Measurements from ENCODE around the gene PLXNA2.

Gene PLXNA2

DNA sequence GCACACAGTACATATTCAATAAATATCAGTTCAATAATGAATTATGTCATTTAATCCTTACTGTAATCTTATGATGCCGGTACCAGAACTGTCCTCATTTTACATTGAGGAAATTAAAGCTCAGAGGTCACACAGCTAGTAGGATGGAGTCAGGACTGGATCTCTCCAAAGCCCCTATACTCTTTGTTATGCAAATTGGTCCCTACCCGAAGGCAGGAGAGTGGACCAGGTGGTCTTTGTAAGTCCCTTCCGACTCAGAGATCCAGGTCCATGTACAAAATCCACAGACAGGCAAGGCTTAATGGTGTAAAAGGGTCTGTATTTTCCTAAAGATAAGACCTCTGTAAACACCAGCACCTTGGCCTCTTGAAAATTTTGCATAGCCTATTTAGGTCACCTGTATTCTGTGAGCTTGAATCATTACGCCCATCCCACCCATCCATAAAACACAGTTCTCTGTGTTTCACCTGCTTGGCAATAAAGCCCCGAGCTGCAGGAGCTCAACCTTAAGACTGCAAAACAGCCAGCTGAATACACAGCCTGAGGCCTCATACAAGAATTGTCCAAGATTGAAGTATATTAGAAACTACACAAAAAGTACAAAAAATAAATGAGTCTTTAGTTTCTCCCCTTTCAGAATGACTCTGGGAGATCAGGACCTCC, 41.7 kb downstream of the PLXNA2 start:
- no peaks in the 10 kb centered on the region for H3K27me3 Mint-ChIP-seq
- no peak overlapping the region for H3K27ac Mint-ChIP-seq
- H3K9me3 Mint-ChIP-seq = no peaks in the 10 kb centered on the region
- no peaks in the 10 kb centered on the region for H3K36me3 Mint-ChIP-seq (ENCODE audit: low read depth)
- no peak for DNase-seq
- H3K4me3 Mint-ChIP-seq = no peak overlapping the region
- H3K4me1 Mint-ChIP-seq (ENCODE audit: low read depth) = no peaks in the 10 kb centered on the region

DNA sequence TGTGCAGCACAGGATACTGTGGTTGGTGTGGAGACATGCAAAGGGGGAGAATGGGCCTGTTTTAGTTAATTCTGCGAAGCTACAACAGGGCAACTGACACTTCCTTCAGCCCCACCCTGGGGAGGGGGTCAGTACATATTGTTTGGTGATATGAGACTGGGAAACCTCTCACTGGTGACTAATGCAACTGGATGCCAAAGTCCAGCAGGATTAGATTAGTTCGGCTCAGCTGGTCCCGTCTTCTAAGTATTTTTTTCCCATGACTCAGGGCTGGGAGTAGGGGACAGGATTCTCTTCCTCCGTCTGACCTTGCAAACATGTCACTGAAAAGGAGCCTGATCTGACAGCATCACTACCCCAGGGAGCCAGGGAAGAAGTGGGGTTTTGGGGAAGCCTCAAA, 43.0 kb downstream of the PLXNA2 start:
- DNase-seq = no peak
- Mint-ChIP-seq H3K27ac (no peak overlapping the region), H3K4me1 (ENCODE audit: low read depth) (no peaks in the 10 kb centered on the region)

DNA sequence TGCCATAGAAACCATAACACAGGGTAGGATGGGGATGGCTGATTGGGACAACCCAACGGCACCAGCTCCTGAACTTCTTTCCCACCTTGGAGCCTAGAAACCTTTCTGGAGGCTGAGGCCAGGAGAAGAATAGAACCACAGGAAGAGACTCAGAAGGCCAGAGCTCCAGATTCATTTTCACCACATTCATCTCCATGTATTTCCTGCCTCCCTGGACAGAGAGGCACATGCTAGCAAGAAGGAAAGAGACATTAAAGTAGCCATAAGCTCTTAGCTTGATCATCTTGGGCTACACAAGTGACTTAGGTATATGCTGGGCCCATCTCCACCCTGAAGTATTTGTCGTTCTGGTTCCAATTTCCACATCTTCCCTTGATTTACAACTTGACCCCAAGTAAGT, 44.1 kb downstream of the PLXNA2 start:
- H3K9me3 Mint-ChIP-seq = no peaks in the 10 kb centered on the region
- no peak for DNase-seq
- H3K27me3 Mint-ChIP-seq = no peaks in the 10 kb centered on the region
- no peak overlapping the region for H3K27ac Mint-ChIP-seq
- no peaks in the 10 kb centered on the region for H3K36me3 Mint-ChIP-seq (ENCODE audit: low read depth)
- no peak overlapping the region for H3K4me3 Mint-ChIP-seq
- H3K4me1 Mint-ChIP-seq (ENCODE audit: low read depth) = no peaks in the 10 kb centered on the region

More for the DNA sequence above, 43.0 kb downstream of the PLXNA2 start:
- Mint-ChIP-seq H3K4me3 (no peak overlapping the region), H3K9me3 (no peaks in the 10 kb centered on the region), H3K27me3 (no peaks in the 10 kb centered on the region), H3K36me3 (ENCODE audit: low read depth) (no peaks in the 10 kb centered on the region)

DNA sequence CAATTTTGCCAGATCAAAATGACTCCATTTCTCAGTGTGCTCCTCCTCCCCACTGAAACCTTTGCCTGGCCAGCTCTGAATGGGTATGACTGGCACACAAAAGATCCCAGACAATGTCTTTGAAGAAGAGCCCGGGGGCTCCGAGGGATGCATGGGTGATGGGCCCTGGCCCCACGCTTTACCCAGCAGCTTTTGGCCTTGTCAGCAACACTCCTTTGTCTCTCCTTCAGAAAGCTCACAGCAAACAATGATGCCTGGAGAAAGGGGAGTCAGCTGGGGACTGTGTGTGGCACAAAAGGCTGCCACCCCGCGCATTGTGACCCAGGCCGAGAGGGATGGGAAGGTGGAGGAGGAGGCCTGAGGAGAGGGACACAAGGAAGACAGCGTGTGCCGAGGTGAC, 45.9 kb downstream of the PLXNA2 start:
- no peaks in the 10 kb centered on the region for H3K9me3 Mint-ChIP-seq
- no peak for DNase-seq
- H3K4me3 Mint-ChIP-seq = no peak overlapping the region
- no peaks in the 10 kb centered on the region for H3K36me3 Mint-ChIP-seq (ENCODE audit: low read depth)
- H3K4me1 Mint-ChIP-seq (ENCODE audit: low read depth) = no peaks in the 10 kb centered on the region
- no peak overlapping the region for H3K27ac Mint-ChIP-seq
- H3K27me3 Mint-ChIP-seq = no peaks in the 10 kb centered on the region

DNA sequence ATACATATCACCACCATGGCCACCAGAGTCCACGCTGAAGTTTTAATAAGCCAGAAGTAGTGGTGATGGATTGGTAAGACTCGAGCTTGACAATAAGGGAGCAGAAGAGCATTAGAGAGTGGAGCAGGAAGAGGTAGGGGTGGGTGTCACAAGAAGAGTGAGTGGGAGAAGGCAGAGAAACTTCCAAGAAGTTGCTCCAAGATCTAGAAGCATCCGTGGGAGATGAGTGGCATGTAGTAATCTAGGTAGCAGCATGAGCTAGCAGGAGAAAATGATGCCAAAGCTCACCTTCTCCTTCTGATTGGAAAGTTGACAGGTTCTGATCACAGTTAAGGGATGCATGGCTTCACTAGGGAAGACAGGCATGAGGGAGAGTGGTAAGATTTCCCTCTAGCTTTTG, 49.2 kb downstream of the PLXNA2 start:
- Mint-ChIP-seq H3K27me3 (no peaks in the 10 kb centered on the region), H3K4me3 (no peak overlapping the region), H3K9me3 (no peaks in the 10 kb centered on the region), H3K27ac (no peak overlapping the region), H3K4me1 (ENCODE audit: low read depth) (no peaks in the 10 kb centered on the region), H3K36me3 (ENCODE audit: low read depth) (no peaks in the 10 kb centered on the region)
- DNase-seq = no peak

DNA sequence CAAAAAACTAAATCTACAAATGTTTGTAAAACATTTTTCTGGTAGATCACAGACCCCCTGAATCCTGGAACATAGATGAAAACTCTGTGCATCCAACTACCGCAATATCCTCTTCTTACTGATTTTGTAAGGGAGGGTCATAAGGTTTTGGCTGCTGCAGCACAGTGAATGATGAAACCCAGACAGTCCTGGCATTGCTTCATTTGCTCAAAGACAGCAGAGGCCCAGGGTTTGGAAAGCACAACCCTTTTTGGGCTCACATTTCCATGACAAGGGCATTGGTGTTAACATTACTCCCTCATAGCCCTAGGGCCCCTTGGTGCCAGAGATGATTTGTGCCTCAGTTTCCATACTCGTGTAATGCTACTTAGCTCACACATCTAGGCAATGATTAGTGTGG, 51.2 kb downstream of the PLXNA2 start:
- DNase-seq = no peak
- Mint-ChIP-seq H3K9me3 (no peaks in the 10 kb centered on the region), H3K4me3 (no peak overlapping the region)

DNA sequence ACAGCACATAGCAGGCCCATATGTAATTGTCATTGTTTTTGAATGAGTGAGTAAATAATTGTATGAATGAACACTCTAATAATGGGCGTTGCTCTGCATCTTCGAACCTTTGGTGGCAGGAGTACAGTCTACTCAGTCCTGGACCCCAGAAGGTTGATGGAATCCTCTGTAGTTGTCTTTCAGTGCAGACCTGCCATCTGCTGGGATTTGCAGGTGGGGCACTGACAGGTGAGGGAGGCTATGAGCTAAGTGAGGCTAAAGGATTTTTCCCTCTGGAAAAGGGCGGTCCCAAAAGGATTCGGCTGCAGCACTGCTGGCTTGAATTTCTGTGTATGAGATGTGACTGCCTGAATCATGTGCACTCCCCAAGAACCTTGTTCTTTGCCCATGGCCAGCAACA, 53.4 kb downstream of the PLXNA2 start:
- Mint-ChIP-seq H3K36me3 (ENCODE audit: low read depth) (no peaks in the 10 kb centered on the region), H3K9me3 (no peaks in the 10 kb centered on the region), H3K27ac (no peak overlapping the region), H3K4me3 (no peak overlapping the region), H3K27me3 (peaks cover 7% of the 10 kb centered on the region), H3K4me1 (ENCODE audit: low read depth) (peaks cover 11% of the 10 kb centered on the region)
- DNase-seq = no peak

More for the DNA sequence above, 51.2 kb downstream of the PLXNA2 start:
- Mint-ChIP-seq H3K27ac (no peak overlapping the region), H3K4me1 (ENCODE audit: low read depth) (peaks cover 11% of the 10 kb centered on the region), H3K27me3 (no peaks in the 10 kb centered on the region), H3K36me3 (ENCODE audit: low read depth) (no peaks in the 10 kb centered on the region)

DNA sequence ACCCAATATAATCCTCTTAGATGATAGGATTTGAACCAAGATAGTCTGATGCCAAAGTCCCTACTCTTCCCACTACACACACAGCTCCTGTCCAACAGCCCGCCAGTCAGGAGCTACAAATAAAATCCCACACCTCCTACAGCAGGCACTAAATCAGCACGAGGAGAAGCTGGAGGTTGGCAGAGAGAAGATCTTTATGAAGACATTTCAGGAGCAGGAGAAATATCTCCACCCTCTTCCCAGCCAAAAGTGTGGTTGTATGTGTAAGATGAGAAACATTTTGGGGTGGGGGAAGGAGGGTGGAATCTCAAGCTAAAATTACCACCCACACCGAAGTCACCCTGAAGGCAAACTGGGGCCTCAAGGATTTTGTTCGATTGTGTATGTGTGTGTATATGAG, 54.5 kb downstream of the PLXNA2 start:
- Mint-ChIP-seq H3K27ac (no peak overlapping the region), H3K4me1 (ENCODE audit: low read depth) (peaks cover 11% of the 10 kb centered on the region), H3K36me3 (ENCODE audit: low read depth) (no peaks in the 10 kb centered on the region), H3K4me3 (no peak overlapping the region), H3K9me3 (no peaks in the 10 kb centered on the region), H3K27me3 (peaks cover 9% of the 10 kb centered on the region)
- DNase-seq = no peak

DNA sequence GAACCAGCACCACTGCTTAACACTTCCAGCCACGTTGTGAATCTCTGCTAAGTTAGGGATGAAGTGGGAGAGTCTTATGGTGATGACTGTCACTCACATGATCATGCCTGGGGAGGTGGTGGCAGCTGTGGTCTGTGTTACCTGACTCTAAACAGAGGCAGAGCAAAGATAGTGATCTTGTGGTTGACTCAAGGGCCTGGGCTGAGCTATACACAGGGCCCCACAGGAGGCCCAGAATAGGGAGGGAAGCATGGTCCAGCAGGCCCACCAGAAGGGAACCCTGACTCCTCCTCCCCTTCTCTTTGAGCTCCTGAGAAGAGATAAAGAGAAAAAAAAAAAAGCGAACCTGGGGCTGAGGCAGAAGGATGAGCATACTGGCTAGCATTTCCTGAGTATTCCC, 55.0 kb downstream of the PLXNA2 start:
- H3K4me1 Mint-ChIP-seq (ENCODE audit: low read depth) = peaks cover 11% of the 10 kb centered on the region
- H3K27me3 Mint-ChIP-seq = peaks cover 9% of the 10 kb centered on the region
- no peaks in the 10 kb centered on the region for H3K9me3 Mint-ChIP-seq
- H3K4me3 Mint-ChIP-seq = no peak overlapping the region
- H3K36me3 Mint-ChIP-seq (ENCODE audit: low read depth) = no peaks in the 10 kb centered on the region
- DNase-seq = no peak
- no peak overlapping the region for H3K27ac Mint-ChIP-seq

DNA sequence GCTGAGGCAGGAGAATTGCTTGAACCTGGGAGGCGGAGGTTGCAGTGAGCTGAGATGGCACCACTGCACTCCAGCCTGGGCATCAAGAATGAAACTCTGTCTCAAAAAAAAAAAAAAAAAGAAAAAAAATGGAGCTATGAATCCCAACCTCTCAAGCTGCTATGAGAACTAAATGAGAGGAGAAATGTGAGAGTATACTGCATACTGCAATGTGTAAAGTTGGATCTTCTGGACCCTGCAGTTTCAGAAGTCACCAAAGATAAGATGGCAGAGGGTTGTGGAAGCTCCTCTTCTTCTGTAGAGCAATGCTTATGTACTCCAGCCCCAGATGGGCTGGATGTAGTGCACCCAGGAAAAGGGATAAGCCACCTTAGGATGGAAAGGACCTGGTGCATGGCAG, 55.6 kb downstream of the PLXNA2 start:
- Mint-ChIP-seq H3K9me3 (no peaks in the 10 kb centered on the region), H3K4me3 (no peak overlapping the region), H3K4me1 (ENCODE audit: low read depth) (peaks cover 11% of the 10 kb centered on the region), H3K27ac (no peak overlapping the region), H3K27me3 (peaks cover 9% of the 10 kb centered on the region), H3K36me3 (ENCODE audit: low read depth) (no peaks in the 10 kb centered on the region)
- DNase-seq = no peak

DNA sequence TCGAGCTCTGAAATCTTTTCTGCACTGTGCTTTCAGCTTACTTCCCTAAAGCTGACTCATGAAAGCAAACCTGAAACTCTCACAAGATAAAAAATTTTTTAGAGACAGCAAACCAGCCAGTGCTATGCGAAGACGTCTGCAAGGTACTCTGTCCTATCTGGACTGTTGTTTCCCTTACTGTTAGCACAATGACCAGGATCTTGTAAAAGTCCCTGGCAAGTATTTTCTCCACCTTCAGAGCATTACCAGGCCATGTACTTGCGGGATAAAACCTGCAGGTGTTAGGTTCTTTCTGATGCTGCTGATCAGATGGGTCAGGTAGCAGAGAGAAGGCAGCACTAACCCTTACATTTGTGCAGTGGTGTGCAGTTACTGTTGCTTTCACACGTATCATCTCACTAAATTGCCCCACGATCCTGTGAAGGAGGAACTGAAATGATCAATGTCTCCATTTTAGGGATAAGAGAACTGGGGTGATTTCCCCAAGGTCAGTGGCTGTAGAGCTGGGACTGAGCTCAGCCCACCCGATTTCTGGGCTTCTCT, 56.6 kb downstream of the PLXNA2 start:
- H3K4me3 Mint-ChIP-seq = no peak overlapping the region
- H3K4me1 Mint-ChIP-seq (ENCODE audit: low read depth) = peaks cover 11% of the 10 kb centered on the region
- H3K27me3 Mint-ChIP-seq = peaks cover 14% of the 10 kb centered on the region
- H3K9me3 Mint-ChIP-seq = no peaks in the 10 kb centered on the region
- no peak for DNase-seq
- H3K36me3 Mint-ChIP-seq (ENCODE audit: low read depth) = no peaks in the 10 kb centered on the region
- H3K27ac Mint-ChIP-seq = no peak overlapping the region

DNA sequence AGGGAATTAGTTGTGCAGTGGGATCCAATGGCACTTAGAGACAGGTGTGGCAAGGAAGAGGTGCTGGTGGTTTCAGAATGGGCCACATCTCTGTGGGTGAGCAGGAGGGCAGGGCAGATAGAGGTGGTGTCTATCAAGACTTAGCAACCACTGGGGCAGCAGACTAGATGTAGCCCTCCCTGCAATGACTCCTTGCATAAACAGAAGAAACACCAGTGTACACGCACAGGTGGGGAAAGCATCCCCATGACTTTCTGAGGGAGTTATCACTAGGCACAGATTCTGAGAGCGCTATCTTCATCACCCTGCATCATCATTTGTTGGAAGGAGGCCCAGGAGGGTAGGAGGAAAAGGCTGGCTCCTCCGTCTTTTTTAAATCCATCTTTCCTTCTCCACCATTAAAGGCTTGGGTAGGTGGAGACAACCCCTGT, 58.4 kb downstream of the PLXNA2 start:
- DNase-seq = no peak
- H3K4me1 Mint-ChIP-seq (ENCODE audit: low read depth) = peaks cover 11% of the 10 kb centered on the region
- no peaks in the 10 kb centered on the region for H3K9me3 Mint-ChIP-seq
- H3K27ac Mint-ChIP-seq = no peak overlapping the region
- H3K27me3 Mint-ChIP-seq = peaks cover 16% of the 10 kb centered on the region
- no peaks in the 10 kb centered on the region for H3K36me3 Mint-ChIP-seq (ENCODE audit: low read depth)
- no peak overlapping the region for H3K4me3 Mint-ChIP-seq

DNA sequence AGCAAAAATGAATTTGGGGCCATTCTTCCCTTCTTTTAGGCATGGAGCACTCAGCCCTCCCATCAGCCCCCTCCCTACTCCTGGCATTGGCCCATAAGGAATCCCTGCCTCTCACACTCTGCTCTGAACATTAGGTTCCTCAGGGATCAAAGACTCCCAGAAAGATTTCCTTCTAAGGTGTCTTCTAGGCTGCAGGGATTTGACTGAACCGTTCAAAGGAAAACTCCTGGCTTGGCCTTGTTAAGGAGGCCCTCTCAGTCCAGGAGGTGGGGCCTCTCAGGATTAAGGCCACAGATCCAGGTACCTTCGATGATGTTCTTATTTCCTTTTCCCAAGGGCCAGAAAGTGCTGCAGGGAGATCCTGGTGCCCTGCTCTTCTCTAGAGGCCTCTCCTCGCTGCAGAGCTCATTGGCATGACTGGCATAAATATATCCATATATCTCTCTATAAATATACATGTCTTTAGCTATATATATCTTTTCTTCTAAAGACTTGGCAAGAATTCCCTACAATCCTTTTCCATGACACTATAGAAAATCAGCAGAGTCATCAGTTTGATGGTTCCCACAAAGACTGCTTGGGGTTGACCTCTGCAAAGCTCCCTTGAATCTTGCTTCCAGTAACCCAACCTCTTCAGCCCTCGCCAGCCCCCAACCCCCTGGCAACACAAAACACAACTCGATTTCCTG, 59.1 kb downstream of the PLXNA2 start:
- Mint-ChIP-seq H3K9me3 (no peaks in the 10 kb centered on the region), H3K27me3 (peaks cover 16% of the 10 kb centered on the region), H3K36me3 (ENCODE audit: low read depth) (no peaks in the 10 kb centered on the region), H3K4me1 (ENCODE audit: low read depth) (peaks cover 11% of the 10 kb centered on the region), H3K4me3 (no peak overlapping the region), H3K27ac (no peak overlapping the region)
- DNase-seq = no peak

DNA sequence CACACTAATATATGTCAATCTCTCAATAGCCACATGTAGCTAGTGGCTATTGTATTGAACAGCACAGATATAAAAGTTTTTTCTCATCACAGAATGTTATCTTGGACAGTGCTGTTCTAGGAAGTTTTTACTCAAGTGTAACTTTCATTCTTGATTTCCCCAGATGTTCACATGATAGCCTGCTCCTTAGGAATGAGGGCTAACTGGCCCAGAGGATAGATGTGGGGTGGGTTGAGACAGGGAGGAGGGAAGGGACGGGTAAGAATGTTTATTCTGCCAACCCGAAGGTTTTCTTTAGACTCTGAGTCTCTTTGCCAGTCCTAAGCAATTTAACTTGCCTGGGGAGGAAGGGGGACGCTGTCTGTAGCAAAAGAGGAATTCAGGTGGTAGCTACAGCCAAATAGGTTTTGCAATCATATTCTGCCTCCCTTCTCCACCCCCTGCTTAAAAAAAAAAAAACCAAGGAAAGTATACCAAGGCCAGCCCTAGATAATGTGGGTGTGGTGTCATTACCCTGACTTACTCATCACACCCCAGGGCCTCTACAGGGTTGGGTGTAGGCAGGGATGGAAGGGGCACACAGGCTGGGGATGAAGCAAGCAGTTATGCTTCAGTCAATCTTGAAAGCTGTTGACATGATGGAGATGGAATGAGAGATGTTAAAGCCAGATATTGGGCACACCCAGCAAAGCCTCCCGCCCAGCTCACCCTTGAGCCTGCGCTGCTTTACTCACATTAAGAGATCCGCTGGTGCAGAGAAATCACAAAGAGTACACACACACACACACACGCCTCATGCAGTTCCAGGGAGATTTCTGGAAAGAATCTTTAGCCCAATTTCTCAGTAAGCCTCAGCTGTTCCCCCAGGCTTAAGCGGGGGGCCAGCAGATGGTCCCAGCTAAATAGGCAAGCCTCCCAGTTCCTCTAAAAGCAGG, 59.9 kb downstream of the PLXNA2 start:
- Mint-ChIP-seq H3K4me3 (no peak overlapping the region), H3K27me3 (peaks cover 16% of the 10 kb centered on the region), H3K9me3 (no peaks in the 10 kb centered on the region), H3K27ac (no peak overlapping the region), H3K4me1 (ENCODE audit: low read depth) (peaks cover 6% of the 10 kb centered on the region), H3K36me3 (ENCODE audit: low read depth) (no peaks in the 10 kb centered on the region)
- DNase-seq = no peak

Measured in activated T-cell treated with anti-CD3 and anti-CD28 coated beads, Interleukin-2, amount 50 U/mL, for 24 hours (primary cell).